ENCODE results near the gene EPHA1. TPM values are rescaled to one million over a fixed set of nuclear protein-coding genes. Genes with fewer than 3 reads are reported as not detected.
A peak's percentile ranks its signal among the peaks of the same experiment; 100 is the strongest.
"Not testable (repeated sequence)": the region's sequence is repeated elsewhere in the genome, so short reads cannot be mapped to it uniquely, and the experiment has no call there.

EPHA1 gene
- total RNA-seq, 6 donors from 2014 or later, result 5.3 to 18.9 (median 13.0) TPM

DNA sequence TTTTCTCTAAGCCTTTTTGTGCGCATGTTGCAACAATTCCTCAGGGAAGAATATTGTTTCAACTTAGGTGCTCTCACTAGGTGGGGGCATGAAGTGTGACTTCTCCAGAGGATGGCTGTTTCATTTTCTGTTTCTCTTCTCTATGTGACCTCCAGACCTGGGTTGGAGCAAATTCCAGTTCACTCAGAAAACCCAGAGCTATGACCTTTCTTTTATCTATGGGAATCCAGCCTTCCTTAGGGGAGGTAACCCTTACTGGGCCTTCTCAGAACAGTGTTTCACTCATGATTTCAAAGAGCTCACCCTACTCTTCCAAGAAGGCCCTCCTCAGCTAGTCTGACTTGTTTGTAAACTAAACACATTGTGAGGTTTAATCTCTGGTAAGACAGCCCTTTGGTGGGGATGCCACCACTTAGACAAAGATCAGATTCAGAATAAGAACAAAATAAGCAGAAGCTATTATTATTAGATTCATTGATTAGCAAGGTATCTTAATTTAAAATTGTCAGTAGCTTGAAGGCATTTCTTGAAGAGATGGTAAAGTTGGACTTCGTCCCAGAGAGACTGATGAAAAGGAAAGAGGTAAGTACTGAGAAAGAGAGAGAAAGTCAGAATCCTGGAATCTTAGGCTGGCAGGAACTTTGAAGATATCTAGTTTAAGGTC, 18.0 kb upstream of the EPHA1 start:
- H3K9me3 ChIP-seq, result no peaks in the 10 kb centered on the region
- no peak for TF ChIP-seq POLR2AphosphoS5 (IDR thresholded peaks at IDR 0.05)
- H3K4me3 ChIP-seq, result no peak overlapping the region
- no peaks in the 10 kb centered on the region for H3K4me1 ChIP-seq
- H3K27ac ChIP-seq, result no peak overlapping the region
- H3K36me3 ChIP-seq, result no peaks in the 10 kb centered on the region
- H3K27me3 ChIP-seq, result no peaks in the 10 kb centered on the region
- WGBS, 2 donors, result 91 to 96% methylated on average over 2 of the region's 2 CpGs
- ATAC-seq (ENCODE audit: low FRiP score in 2 of 2), result no peak
- no peak for DNase-seq

DNA sequence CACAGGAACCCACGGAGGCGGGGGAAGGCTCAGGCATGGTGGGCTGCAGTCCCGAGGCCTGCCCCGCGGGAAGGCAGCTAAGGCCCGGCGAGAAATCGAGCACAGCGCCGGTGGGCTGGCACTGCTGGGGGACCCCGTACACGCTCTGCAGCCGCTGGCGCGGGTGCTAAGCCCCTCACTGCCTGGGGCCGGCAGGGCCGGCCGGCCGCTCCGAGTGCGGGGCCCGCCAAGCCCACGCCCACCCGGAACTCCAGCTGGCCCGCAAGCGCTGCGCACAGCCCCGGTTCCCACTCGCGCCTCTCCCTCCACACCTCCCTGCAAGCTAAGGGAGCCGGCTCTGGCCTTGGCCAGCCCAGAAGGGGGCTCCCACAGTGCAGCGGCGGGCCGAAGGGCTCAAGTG, 15.8 kb upstream of the EPHA1 start:
- ATAC-seq (ENCODE audit: low FRiP score in 2 of 2); H3K4me1 ChIP-seq; H3K9me3 ChIP-seq; H3K36me3 ChIP-seq; H3K27ac ChIP-seq; H3K4me3 ChIP-seq; H3K27me3 ChIP-seq: not testable (repeated sequence)
- peak in 1 of 2 donors; percentile 73 for DNase-seq
- 98 to 100% methylated on average over 5 to 30 of the region's 34 CpGs for WGBS, 2 donors

GRCh38 chr7:143422033-143422432, 13.4 kb upstream of the EPHA1 start:
- DNase-seq, result no peak
- Histone ChIP-seq H3K27ac (no peak overlapping the region), H3K36me3 (no peaks in the 10 kb centered on the region), H3K9me3 (no peaks in the 10 kb centered on the region), H3K4me1 (no peaks in the 10 kb centered on the region), H3K4me3 (no peak overlapping the region), H3K27me3 (no peaks in the 10 kb centered on the region)
- peak in 1 of 2 donors; percentile 28 for ATAC-seq (ENCODE audit: low FRiP score in 2 of 2)
- TF ChIP-seq POLR2A (IDR thresholded peaks at IDR 0.05), result no peak
- no peak for TF ChIP-seq POLR2AphosphoS5 (IDR thresholded peaks at IDR 0.05)
- TF ChIP-seq EP300 (IDR thresholded peaks at IDR 0.05), result no peak
- TF ChIP-seq, protein P1, sequence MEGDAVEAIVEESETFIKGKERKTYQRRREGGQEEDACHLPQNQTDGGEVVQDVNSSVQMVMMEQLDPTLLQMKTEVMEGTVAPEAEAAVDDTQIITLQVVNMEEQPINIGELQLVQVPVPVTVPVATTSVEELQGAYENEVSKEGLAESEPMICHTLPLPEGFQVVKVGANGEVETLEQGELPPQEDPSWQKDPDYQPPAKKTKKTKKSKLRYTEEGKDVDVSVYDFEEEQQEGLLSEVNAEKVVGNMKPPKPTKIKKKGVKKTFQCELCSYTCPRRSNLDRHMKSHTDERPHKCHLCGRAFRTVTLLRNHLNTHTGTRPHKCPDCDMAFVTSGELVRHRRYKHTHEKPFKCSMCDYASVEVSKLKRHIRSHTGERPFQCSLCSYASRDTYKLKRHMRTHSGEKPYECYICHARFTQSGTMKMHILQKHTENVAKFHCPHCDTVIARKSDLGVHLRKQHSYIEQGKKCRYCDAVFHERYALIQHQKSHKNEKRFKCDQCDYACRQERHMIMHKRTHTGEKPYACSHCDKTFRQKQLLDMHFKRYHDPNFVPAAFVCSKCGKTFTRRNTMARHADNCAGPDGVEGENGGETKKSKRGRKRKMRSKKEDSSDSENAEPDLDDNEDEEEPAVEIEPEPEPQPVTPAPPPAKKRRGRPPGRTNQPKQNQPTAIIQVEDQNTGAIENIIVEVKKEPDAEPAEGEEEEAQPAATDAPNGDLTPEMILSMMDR (IDR thresholded peaks at IDR 0.05), result no peak
- WGBS, 2 donors, result 92 to 94% methylated on average over 2 to 3 of the region's 3 CpGs

- not testable (repeated sequence) for H3K36me3 ChIP-seq; H3K4me1 ChIP-seq; H3K9me3 ChIP-seq; H3K27ac ChIP-seq; H3K27me3 ChIP-seq; H3K4me3 ChIP-seq; DNase-seq; ATAC-seq (ENCODE audit: low FRiP score in 2 of 2)
- WGBS, 2 donors, result 49 to 70% methylated on average over 3 of the region's 3 CpGs
Observed at GRCh38 chr7:143420624-143421023, 12.0 kb upstream of the EPHA1 start.

DNA sequence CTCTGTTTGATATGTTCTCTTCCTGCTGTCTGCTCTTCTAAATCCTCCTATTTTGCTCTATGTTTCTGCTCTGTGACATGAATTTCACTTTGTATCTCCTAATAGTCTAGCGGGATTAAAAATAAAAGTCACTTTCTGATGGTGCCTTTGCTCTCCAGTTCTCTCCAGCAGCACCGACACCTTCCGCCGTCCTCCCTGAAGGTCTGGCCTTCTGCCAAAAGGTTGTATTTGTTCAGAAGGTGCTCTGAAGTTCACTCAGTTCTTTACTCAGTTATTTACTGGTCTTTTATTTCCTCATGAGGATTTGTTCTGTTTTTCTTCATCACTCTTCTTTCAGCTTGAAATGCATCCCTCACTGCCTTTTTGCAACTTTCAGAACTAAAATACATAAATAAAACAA, 11.2 kb upstream of the EPHA1 start:
- DNase-seq (no peak), ATAC-seq (ENCODE audit: low FRiP score in 2 of 2) (no peak)
- H3K4me1 ChIP-seq, result peaks cover 0 to 6% (median 2%) of the 10 kb centered on the region in 4 donors
- no peak overlapping the region for H3K4me3 ChIP-seq
- 34 to 50% methylated on average over 4 of the region's 4 CpGs for WGBS, 2 donors
- TF ChIP-seq POLR2A (IDR thresholded peaks at IDR 0.05), result no peak
- TF ChIP-seq, protein P1 (IDR thresholded peaks at IDR 0.05), result no peak
- TF ChIP-seq POLR2AphosphoS5 (IDR thresholded peaks at IDR 0.05), result no peak
- no peak for TF ChIP-seq EP300 (IDR thresholded peaks at IDR 0.05)
- H3K27ac ChIP-seq, result no peak overlapping the region
- no peaks in the 10 kb centered on the region for H3K27me3 ChIP-seq
- H3K9me3 ChIP-seq, result no peaks in the 10 kb centered on the region
- no peaks in the 10 kb centered on the region for H3K36me3 ChIP-seq

DNA sequence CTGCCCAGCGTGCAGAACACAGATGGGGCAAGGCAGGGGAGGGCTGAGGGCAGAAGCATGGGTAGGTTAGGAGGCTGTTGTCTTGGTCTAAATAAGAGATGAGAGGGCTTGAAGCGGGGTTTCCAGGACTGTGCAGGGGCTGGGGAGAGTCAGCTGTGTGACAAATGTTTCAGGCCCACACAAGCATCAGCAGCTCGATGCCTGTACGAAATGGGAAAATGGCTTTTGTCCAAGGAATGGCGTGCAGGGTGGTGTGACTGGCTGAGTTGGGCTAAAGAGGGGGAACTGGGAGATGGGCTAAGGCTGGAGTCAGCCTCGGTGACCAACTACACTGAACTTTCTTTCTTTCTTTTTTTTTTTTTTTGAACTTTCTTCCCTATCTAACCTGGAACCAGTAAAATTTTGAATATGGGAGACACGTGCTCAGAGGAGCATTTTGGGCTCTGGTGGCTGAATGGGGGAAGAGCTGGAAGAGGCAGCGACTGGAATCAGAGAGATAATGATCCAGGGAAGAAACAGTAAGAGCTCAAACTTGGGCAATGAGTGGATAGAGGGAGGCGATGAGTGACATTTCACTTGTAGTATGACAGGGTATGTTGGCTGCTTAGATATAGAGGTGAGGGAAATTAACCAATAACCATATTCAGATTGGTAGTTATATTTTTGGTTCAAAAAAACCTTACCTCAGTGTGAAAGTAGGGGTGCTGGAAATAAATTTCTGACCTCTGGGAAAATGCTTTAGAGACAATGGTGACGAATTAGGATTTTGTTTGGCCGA, 10.2 kb upstream of the EPHA1 start:
- Histone ChIP-seq H3K4me3 (no peak overlapping the region), H3K9me3 (no peaks in the 10 kb centered on the region), H3K27me3 (no peaks in the 10 kb centered on the region), H3K4me1 (peaks cover 0 to 6% (median 2%) of the 10 kb centered on the region in 4 donors), H3K36me3 (no peaks in the 10 kb centered on the region), H3K27ac (no peak overlapping the region)
- ATAC-seq (ENCODE audit: low FRiP score in 2 of 2), result no peak
- 78 to 80% methylated on average over 11 of the region's 11 CpGs for WGBS, 2 donors
- TF ChIP-seq, protein P1 (IDR thresholded peaks at IDR 0.05), result no peak
- TF ChIP-seq EP300 (IDR thresholded peaks at IDR 0.05) (no peak), POLR2AphosphoS5 (IDR thresholded peaks at IDR 0.05) (no peak), POLR2A (IDR thresholded peaks at IDR 0.05) (no peak)
- no peak for DNase-seq
